HEK293 (cell line): ENCODE measurements around the gene IGFBP7.

ENCODE experiments used
- CTCF ChIA-PET: fragments of 350-600 bp; formaldehyde crosslinking; extraction: SDS; loops from one replicate; lab custom pipeline; 2021; ENCODE audit warnings: antibody characterized with exemption; lab: Yijun Ruan, JAX
- POLR2A ChIA-PET: fragments of 300-600 bp; formaldehyde crosslinking; extraction: SDS; loops from one replicate; lab custom pipeline; 2020; ENCODE audit warnings: antibody characterized with exemption, inconsistent platforms; lab: Yijun Ruan, JAX
- H3K27ac ChIP-seq: fragments of 200-500 bp; sonication (Bioruptor generic); 2 replicates; pipeline ENCODE4 v1.5.1; 2014; ENCODE audit warnings: low read depth, low read length, control low read depth, inconsistent platforms; ENCODE audit errors: extremely low read depth
- H3K36me3 ChIP-seq, 2 experiments: fragments of 200-500 bp in 1 of 2; sonication (Bioruptor generic) in 1 of 2; 1 replicate in 1 of 2; 2 replicates in 1 of 2; pipeline ENCODE4 v1.5.1; 2014 to 2017; ENCODE audit warnings: inconsistent platforms in 2 of 2, low read length in 2 of 2; ENCODE audit not compliant: control insufficient read depth in 2 of 2, insufficient read depth in 1 of 2
- H3K4me1 ChIP-seq: fragments of 200-500 bp; sonication (Bioruptor generic); 2 replicates; pipeline ENCODE4 v1.5.1; 2014; ENCODE audit warnings: mild to moderate bottlenecking, low read length, inconsistent platforms; ENCODE audit not compliant: control insufficient read depth, insufficient read depth
- H3K4me3 ChIP-seq: 2 replicates; pipeline ENCODE4 v1.5.1; 2011; ENCODE audit warnings: low read depth, mild to moderate bottlenecking, control low read depth, low read length, moderate library complexity
- H3K9me3 ChIP-seq: fragments of 200-500 bp; sonication (Bioruptor generic); 2 replicates; pipeline ENCODE4 v1.5.1; 2014; ENCODE audit warnings: low read depth, low read length, inconsistent platforms; ENCODE audit not compliant: control insufficient read depth, insufficient read depth
- GLIS2 ChIP-seq: fragments of 450-650 bp; formaldehyde crosslinking; IDR thresholded peaks from 2 replicates; pipeline ENCODE4 v1.5.1; 2016; ENCODE audit warnings: missing biosample characterization, missing genetic modification characterization
- PRDM2 ChIP-seq: fragments of 450-650 bp; formaldehyde crosslinking; IDR thresholded peaks from 2 replicates; pipeline ENCODE4 v1.5.1; 2016; ENCODE audit warnings: missing biosample characterization, missing genetic modification characterization, borderline replicate concordance
- PRDM6 ChIP-seq: fragments of 450-650 bp; formaldehyde crosslinking; IDR thresholded peaks from 2 replicates; pipeline ENCODE4 v1.5.1; 2017; ENCODE audit warnings: missing biosample characterization, missing genetic modification characterization
- TSHZ1 ChIP-seq: fragments of 450-650 bp; formaldehyde crosslinking; IDR thresholded peaks from 2 replicates; pipeline ENCODE4 v1.5.1; 2016; ENCODE audit warnings: missing biosample characterization, missing genetic modification characterization, borderline replicate concordance
- ZBTB10 ChIP-seq: fragments of 450-650 bp; formaldehyde crosslinking; IDR thresholded peaks from 2 replicates; pipeline ENCODE4 v1.5.1; 2016; ENCODE audit warnings: missing biosample characterization, missing genetic modification characterization
- ZNF366 ChIP-seq: fragments of 450-650 bp; formaldehyde crosslinking; conservative IDR thresholded peaks from 2 replicates; pipeline ENCODE4 v1.5.1; 2016; ENCODE audit warnings: missing biosample characterization, missing genetic modification characterization
- ZNF596 ChIP-seq: fragments of 450-650 bp; IDR thresholded peaks from 2 replicates; pipeline ENCODE4 v1.5.0; 2018; ENCODE audit warnings: missing biosample characterization, mild to moderate bottlenecking, missing genetic modification characterization, moderate library complexity
- ZNF629 ChIP-seq: fragments of 450-650 bp; formaldehyde crosslinking; IDR thresholded peaks from 2 replicates; pipeline ENCODE4 v1.5.1; 2017; ENCODE audit warnings: missing biosample characterization, missing genetic modification characterization
- ZNF660 ChIP-seq: fragments of 450-650 bp; IDR thresholded peaks from 2 replicates; pipeline ENCODE4 v1.5.1; 2018; ENCODE audit warnings: missing biosample characterization, mild to moderate bottlenecking, missing genetic modification characterization
- ZNF777 ChIP-seq: fragments of 450-650 bp; formaldehyde crosslinking; IDR thresholded peaks from 2 replicates; pipeline ENCODE4 v1.5.1; 2017; ENCODE audit warnings: missing biosample characterization, missing genetic modification characterization, borderline replicate concordance

The IGFBP7 gene

GRCh38 chr4:56990109-56990905 is 119.9 kb downstream of the IGFBP7 start:
- CTCF ChIA-PET, result interaction anchor here (0.6 kb wide), 1 partner anchor 172 kb away, joined by 4 read pairs; no protein-coding TSS in a partner anchor
- Histone ChIP-seq H3K36me3 (peaks cover 33 to 89% of the 10 kb centered on the region in 2 experiments), H3K4me1 (no peaks in the 10 kb centered on the region), H3K9me3 (no peaks in the 10 kb centered on the region), H3K4me3 (no peak overlapping the region), H3K27ac (no peak overlapping the region)
- TF ChIP-seq ZNF366 (tag by site-specific recombination) (0 out of 2 replicates have a peak, but pooled peaks have one; percentile 26), ZNF660 (0 out of 2 replicates have a peak, but pooled peaks have one; percentile 28), GLIS2 (no peak), ZNF629 (tag by site-specific recombination) (0 out of 2 replicates have a peak, but pooled peaks have one; percentile 29), ZNF777 (tag by site-specific recombination) (no peak), PRDM2 (tag by site-specific recombination) (no peak), TSHZ1 (no peak), ZBTB10 (tag by site-specific recombination) (no peak), PRDM6 (tag by site-specific recombination) (0 out of 2 replicates have a peak, but pooled peaks have one; percentile 15), ZNF596 (tag by site-specific recombination) (no peak)
- POLR2A ChIA-PET, result interaction anchor here (2.3 kb wide), 1 partner anchor 11 kb away, joined by 10 read pairs; the partner anchor contains the start of gene POLR2B
